Measurements from ENCODE around the gene EPHB2. TPM values are rescaled to one million over a fixed set of nuclear protein-coding genes. Genes with fewer than 3 reads are reported as not detected.

The EPHB2 gene
- total RNA-seq, 1 donor from 2014 or later, result 10.7 TPM

DNA sequence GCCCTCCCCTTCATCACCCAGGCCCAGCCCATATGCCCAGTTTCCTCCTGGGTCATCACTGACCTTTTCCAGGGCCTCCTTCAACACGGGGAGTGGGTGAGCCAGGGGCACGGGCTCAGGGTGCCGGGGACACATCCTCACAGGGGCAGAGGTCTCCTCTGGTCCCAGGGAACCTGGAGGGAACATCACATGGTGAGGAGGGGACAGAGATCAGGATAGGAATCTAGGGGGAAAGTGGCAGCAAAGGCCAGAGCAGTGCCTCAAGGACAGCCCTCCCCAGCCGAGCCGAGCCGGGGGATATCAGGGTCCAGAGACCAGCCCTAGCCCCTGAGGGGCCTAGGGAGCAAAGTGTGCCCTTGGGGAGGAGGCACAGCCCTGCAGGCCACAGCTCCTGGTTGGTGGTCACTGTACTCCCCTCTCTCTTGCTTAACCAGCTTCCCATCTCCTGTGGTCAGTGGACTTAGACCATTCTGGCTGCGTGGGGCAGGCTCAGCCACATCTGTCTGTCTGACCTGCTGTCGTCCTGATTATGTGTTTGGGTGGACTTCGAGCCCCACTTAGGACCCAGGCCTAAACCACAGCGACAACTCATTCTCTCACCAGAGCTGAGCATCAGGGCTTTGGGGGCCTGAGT, 252.5 kb downstream of the EPHB2 start:
- Mint-ChIP-seq H3K4me3 (ENCODE audit: unreplicated experiment) (no peak overlapping the region), H3K9me3 (ENCODE audit: unreplicated experiment) (peaks cover 5% of the 10 kb centered on the region), H3K36me3 (ENCODE audit: low read depth, unreplicated experiment) (no peaks in the 10 kb centered on the region), H3K27ac (ENCODE audit: unreplicated experiment) (no peak overlapping the region), H3K27me3 (ENCODE audit: unreplicated experiment) (peaks cover 5% of the 10 kb centered on the region), H3K4me1 (ENCODE audit: unreplicated experiment) (no peaks in the 10 kb centered on the region)
- TF ChIP-seq, protein P1, sequence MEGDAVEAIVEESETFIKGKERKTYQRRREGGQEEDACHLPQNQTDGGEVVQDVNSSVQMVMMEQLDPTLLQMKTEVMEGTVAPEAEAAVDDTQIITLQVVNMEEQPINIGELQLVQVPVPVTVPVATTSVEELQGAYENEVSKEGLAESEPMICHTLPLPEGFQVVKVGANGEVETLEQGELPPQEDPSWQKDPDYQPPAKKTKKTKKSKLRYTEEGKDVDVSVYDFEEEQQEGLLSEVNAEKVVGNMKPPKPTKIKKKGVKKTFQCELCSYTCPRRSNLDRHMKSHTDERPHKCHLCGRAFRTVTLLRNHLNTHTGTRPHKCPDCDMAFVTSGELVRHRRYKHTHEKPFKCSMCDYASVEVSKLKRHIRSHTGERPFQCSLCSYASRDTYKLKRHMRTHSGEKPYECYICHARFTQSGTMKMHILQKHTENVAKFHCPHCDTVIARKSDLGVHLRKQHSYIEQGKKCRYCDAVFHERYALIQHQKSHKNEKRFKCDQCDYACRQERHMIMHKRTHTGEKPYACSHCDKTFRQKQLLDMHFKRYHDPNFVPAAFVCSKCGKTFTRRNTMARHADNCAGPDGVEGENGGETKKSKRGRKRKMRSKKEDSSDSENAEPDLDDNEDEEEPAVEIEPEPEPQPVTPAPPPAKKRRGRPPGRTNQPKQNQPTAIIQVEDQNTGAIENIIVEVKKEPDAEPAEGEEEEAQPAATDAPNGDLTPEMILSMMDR (IDR thresholded peaks at IDR 0.05; ENCODE audit: unreplicated experiment), result no peak
- DNase-seq (ENCODE audit: low spot score), result no peak

DNA sequence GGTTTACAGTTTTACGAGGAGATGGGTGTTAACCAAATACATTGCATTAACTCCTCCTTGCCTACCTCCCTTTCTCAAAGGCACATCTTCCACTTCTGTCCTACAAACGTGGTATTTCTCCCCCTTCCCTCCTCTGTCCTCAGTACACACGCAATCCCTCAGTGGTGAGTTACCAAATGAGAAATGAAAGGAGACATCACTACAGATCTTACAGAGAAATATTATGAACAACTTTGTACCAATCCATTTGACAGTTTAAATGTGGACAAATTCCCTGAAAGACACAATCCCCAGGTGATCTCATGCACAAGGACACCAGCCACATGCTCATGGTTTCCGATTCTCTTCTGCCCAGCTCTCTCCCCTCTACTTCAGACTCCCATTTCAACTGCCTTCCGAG, 255.7 kb downstream of the EPHB2 start:
- TF ChIP-seq, protein P1 (IDR thresholded peaks at IDR 0.05; ENCODE audit: unreplicated experiment), result no peak

GRCh38 chr1:22967833-22968232, 257.2 kb downstream of the EPHB2 start:
- no peaks in the 10 kb centered on the region for H3K36me3 Mint-ChIP-seq (ENCODE audit: low read depth, unreplicated experiment)
- DNase-seq (ENCODE audit: low spot score), result no peak
- H3K27ac Mint-ChIP-seq (ENCODE audit: unreplicated experiment), result no peak overlapping the region
- no peaks in the 10 kb centered on the region for H3K4me1 Mint-ChIP-seq (ENCODE audit: unreplicated experiment)
- peaks cover 5% of the 10 kb centered on the region for H3K9me3 Mint-ChIP-seq (ENCODE audit: unreplicated experiment)
- H3K4me3 Mint-ChIP-seq (ENCODE audit: unreplicated experiment), result no peak overlapping the region
- TF ChIP-seq, protein P1 (IDR thresholded peaks at IDR 0.05; ENCODE audit: unreplicated experiment), result no peak
- peaks cover 9% of the 10 kb centered on the region for H3K27me3 Mint-ChIP-seq (ENCODE audit: unreplicated experiment)

More for the DNA sequence above, 255.7 kb downstream of the EPHB2 start:
- no peak overlapping the region for H3K27ac Mint-ChIP-seq (ENCODE audit: unreplicated experiment)
- peaks cover 6% of the 10 kb centered on the region for H3K27me3 Mint-ChIP-seq (ENCODE audit: unreplicated experiment)
- peaks cover 5% of the 10 kb centered on the region for H3K9me3 Mint-ChIP-seq (ENCODE audit: unreplicated experiment)
- no peak for DNase-seq (ENCODE audit: low spot score)
- no peaks in the 10 kb centered on the region for H3K4me1 Mint-ChIP-seq (ENCODE audit: unreplicated experiment)
- no peak overlapping the region for H3K4me3 Mint-ChIP-seq (ENCODE audit: unreplicated experiment)
- H3K36me3 Mint-ChIP-seq (ENCODE audit: low read depth, unreplicated experiment), result no peaks in the 10 kb centered on the region

DNA sequence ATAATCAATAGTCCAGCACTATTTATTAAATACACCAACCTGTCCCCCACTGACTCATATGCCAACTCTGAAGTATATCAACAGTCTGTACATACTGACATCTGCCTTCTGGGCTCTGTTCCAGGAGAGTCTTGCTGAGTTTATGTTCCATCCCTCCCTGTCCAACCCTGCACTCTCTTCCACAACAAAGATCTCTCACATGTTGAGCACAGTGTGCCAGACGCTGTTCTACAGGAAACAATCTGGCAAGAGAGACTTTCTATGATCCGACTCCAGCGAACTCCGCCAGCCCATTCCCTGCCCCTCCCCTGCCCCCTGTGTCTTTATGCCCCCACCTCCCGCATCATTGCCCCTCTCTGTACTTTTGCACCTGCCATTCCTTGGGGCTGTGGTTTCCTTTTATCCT, 258.7 kb downstream of the EPHB2 start:
- no peak for DNase-seq (ENCODE audit: low spot score)
- no peaks in the 10 kb centered on the region for H3K36me3 Mint-ChIP-seq (ENCODE audit: low read depth, unreplicated experiment)

GRCh38 chr1:22970096-22970495, 259.5 kb downstream of the EPHB2 start:
- Mint-ChIP-seq H3K36me3 (ENCODE audit: low read depth, unreplicated experiment) (no peaks in the 10 kb centered on the region), H3K4me1 (ENCODE audit: unreplicated experiment) (no peaks in the 10 kb centered on the region), H3K27me3 (ENCODE audit: unreplicated experiment) (peaks cover 7% of the 10 kb centered on the region), H3K4me3 (ENCODE audit: unreplicated experiment) (no peak overlapping the region), H3K9me3 (ENCODE audit: unreplicated experiment) (peaks cover 5% of the 10 kb centered on the region), H3K27ac (ENCODE audit: unreplicated experiment) (no peak overlapping the region)
- no peak for DNase-seq (ENCODE audit: low spot score)
- TF ChIP-seq, protein P1 (IDR thresholded peaks at IDR 0.05; ENCODE audit: unreplicated experiment), result no peak

More for the DNA sequence above, 258.7 kb downstream of the EPHB2 start:
- Mint-ChIP-seq H3K9me3 (ENCODE audit: unreplicated experiment) (peaks cover 5% of the 10 kb centered on the region), H3K4me1 (ENCODE audit: unreplicated experiment) (no peaks in the 10 kb centered on the region), H3K4me3 (ENCODE audit: unreplicated experiment) (no peak overlapping the region), H3K27ac (ENCODE audit: unreplicated experiment) (no peak overlapping the region), H3K27me3 (ENCODE audit: unreplicated experiment) (peaks cover 9% of the 10 kb centered on the region)
- TF ChIP-seq, protein P1 (IDR thresholded peaks at IDR 0.05; ENCODE audit: unreplicated experiment), result no peak

All from endothelial cell (in vitro differentiated cells).